ENCODE results near the gene LNPK.

DNA sequence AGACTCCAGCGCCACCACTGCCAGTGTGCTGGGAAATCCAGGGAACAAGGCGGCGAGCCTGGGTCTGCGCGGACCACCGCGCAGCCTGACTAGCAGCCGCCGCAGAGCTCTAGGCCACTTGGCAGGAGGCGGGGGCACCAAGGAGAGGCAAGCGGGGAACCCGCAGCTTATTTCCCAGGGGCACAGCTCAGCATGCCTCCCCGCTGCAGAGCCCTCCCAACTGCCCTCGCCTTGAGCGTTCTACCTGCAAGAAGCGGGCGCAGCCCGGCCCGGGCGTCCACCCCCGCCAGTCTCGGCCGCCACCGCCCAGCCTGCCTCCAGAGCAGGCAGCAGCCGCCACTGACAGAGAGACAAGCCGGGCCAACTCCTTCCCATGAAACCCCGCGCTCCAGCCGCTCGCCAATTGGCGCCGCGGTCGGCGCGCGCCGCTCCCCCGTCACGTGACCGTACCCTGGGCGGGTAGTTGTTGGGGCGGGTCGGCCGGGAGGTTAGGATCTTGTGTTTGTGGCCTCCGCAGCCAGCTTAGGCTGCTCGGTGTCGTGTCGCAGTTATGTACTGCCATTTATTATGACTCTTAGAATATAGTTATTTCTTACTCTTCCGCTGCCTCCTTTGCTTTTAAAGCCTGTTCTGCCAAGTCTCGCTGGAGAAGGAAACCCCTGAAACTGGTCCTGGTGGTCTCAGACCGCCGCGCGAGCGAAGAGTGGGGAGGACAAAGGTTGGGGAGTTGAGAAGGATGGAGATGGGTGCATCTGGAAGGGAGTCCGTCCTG lies at the start of gene LNPK:
- TF ChIP-seq BCL6 (CRISPR knock-in tag; IDR thresholded peaks at IDR 0.05) = no peak
- TF ChIP-seq MEF2A (IDR thresholded peaks at IDR 0.05; ENCODE audit: control insufficient read depth, low read depth, low read length) = no peak
- TF ChIP-seq, protein P1, sequence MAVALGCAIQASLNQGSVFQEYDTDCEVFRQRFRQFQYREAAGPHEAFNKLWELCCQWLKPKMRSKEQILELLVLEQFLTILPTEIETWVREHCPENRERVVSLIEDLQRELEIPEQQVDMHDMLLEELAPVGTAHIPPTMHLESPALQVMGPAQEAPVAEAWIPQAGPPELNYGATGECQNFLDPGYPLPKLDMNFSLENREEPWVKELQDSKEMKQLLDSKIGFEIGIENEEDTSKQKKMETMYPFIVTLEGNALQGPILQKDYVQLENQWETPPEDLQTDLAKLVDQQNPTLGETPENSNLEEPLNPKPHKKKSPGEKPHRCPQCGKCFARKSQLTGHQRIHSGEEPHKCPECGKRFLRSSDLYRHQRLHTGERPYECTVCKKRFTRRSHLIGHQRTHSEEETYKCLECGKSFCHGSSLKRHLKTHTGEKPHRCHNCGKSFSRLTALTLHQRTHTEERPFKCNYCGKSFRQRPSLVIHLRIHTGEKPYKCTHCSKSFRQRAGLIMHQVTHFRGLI (CRISPR knock-in tag; IDR thresholded peaks at IDR 0.05) = 0 out of 2 replicates have a peak, but pooled peaks have one; percentile 4
- TF ChIP-seq RCOR1 (IDR thresholded peaks at IDR 0.05; ENCODE audit: borderline replicate concordance in 1 of 2, low read depth in 2 of 2, low read length in 2 of 2) = peak in 1 of 2 experiments; percentile 54; a peak in 2 of 4 replicates
- TF ChIP-seq, protein P2, sequence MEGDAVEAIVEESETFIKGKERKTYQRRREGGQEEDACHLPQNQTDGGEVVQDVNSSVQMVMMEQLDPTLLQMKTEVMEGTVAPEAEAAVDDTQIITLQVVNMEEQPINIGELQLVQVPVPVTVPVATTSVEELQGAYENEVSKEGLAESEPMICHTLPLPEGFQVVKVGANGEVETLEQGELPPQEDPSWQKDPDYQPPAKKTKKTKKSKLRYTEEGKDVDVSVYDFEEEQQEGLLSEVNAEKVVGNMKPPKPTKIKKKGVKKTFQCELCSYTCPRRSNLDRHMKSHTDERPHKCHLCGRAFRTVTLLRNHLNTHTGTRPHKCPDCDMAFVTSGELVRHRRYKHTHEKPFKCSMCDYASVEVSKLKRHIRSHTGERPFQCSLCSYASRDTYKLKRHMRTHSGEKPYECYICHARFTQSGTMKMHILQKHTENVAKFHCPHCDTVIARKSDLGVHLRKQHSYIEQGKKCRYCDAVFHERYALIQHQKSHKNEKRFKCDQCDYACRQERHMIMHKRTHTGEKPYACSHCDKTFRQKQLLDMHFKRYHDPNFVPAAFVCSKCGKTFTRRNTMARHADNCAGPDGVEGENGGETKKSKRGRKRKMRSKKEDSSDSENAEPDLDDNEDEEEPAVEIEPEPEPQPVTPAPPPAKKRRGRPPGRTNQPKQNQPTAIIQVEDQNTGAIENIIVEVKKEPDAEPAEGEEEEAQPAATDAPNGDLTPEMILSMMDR (IDR thresholded peaks at IDR 0.05 in 2 of 3, conservative IDR thresholded peaks at IDR 0.05 in 1 of 3; ENCODE audit: insufficient read depth in 2 of 3, low read depth in 1 of 3, low read length in 3 of 3) = no peak
- TF ChIP-seq MIER1 (IDR thresholded peaks at IDR 0.05; ENCODE audit: low read depth) = no peak
- no peak for TF ChIP-seq ZNF174 (CRISPR knock-in tag; IDR thresholded peaks at IDR 0.05)
- no peak for TF ChIP-seq RBM14 (IDR thresholded peaks at IDR 0.05; ENCODE audit: borderline replicate concordance, insufficient read depth, low read depth, low read length)
- TF ChIP-seq, protein P3, sequence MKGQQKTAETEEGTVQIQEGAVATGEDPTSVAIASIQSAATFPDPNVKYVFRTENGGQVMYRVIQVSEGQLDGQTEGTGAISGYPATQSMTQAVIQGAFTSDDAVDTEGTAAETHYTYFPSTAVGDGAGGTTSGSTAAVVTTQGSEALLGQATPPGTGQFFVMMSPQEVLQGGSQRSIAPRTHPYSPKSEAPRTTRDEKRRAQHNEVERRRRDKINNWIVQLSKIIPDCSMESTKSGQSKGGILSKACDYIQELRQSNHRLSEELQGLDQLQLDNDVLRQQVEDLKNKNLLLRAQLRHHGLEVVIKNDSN (CRISPR knock-in tag; IDR thresholded peaks at IDR 0.05) = peak; percentile 98
- TF ChIP-seq, protein P4, sequence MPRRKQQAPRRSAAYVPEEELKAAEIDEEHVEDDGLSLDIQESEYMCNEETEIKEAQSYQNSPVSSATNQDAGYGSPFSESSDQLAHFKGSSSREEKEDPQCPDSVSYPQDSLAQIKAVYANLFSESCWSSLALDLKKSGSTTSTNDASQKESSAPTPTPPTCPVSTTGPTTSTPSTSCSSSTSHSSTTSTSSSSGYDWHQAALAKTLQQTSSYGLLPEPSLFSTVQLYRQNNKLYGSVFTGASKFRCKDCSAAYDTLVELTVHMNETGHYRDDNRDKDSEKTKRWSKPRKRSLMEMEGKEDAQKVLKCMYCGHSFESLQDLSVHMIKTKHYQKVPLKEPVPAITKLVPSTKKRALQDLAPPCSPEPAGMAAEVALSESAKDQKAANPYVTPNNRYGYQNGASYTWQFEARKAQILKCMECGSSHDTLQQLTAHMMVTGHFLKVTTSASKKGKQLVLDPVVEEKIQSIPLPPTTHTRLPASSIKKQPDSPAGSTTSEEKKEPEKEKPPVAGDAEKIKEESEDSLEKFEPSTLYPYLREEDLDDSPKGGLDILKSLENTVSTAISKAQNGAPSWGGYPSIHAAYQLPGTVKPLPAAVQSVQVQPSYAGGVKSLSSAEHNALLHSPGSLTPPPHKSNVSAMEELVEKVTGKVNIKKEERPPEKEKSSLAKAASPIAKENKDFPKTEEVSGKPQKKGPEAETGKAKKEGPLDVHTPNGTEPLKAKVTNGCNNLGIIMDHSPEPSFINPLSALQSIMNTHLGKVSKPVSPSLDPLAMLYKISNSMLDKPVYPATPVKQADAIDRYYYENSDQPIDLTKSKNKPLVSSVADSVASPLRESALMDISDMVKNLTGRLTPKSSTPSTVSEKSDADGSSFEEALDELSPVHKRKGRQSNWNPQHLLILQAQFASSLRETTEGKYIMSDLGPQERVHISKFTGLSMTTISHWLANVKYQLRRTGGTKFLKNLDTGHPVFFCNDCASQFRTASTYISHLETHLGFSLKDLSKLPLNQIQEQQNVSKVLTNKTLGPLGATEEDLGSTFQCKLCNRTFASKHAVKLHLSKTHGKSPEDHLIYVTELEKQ (CRISPR knock-in tag; IDR thresholded peaks at IDR 0.05) = no peak
- TF ChIP-seq RBM15 (IDR thresholded peaks at IDR 0.05; ENCODE audit: insufficient read depth, low read length) = no peak
- TF ChIP-seq SMAD4 (CRISPR knock-in tag; conservative IDR thresholded peaks at IDR 0.05) = peak; percentile 94

Data from K562 (cell line).